Lower leg skin (tissue), 3 donors: ENCODE data around the gene PLXNA2.

ENCODE experiments used
- CTCF ChIP-seq, 3 donors: fragments of 450-650 bp; IDR thresholded peaks; one replicate each; pipeline ENCODE4 v1.5.1; 2016; ENCODE audit warnings: antibody characterized with exemption in 3 of 3, mild to moderate bottlenecking in 3 of 3, moderate library complexity in 2 of 3
- POLR2A ChIP-seq, 2 donors: fragments of 450-650 bp; IDR thresholded peaks; one replicate each; pipeline ENCODE4 v1.6.1; 2016 to 2017; ENCODE audit warnings: antibody characterized with exemption in 2 of 2, mild to moderate bottlenecking in 1 of 2, moderate library complexity in 1 of 2

- TF ChIP-seq CTCF (IDR thresholded peaks at IDR 0.05) (no peak), POLR2A (IDR thresholded peaks at IDR 0.05) (no peak)
Observed at GRCh38 chr1:208219659-208220282, 24.4 kb downstream of the PLXNA2 start.
